HepG2 (cell line): ENCODE results near the gene TNFRSF9. TPM values are rescaled to one million over a fixed set of nuclear protein-coding genes. Genes with fewer than 3 reads are reported as not detected.

Source experiments
- E2F2 ChIP-seq: sonication (generic); formaldehyde crosslinking; IDR thresholded peaks from 2 replicates; pipeline ENCODE4 v1.4.0; 2020; ENCODE audit warnings: missing genetic modification reagents, borderline replicate concordance
- EP300 ChIP-seq, 3 experiments: sonication (generic) in 1 of 3; formaldehyde crosslinking in 1 of 3; IDR thresholded peaks; 2 replicates each; pipeline versions ENCODE4 v1.5.1 to v1.6.1; 2011 to 2020; ENCODE audit warnings: low read depth in 2 of 3, low read length in 2 of 3, borderline replicate concordance in 1 of 3, improper control_type of control experiment in 1 of 3, mild to moderate bottlenecking in 1 of 3, missing genetic modification reagents in 1 of 3, moderate library complexity in 1 of 3
- ETV6 ChIP-seq: sonication (generic); formaldehyde crosslinking; conservative IDR thresholded peaks from 2 replicates; pipeline ENCODE4 v1.4.0; 2020; ENCODE audit warnings: missing genetic modification reagents
- FOXK1 ChIP-seq: sonication (generic); formaldehyde crosslinking; IDR thresholded peaks from 2 replicates; pipeline ENCODE4 v1.4.0; 2020; ENCODE audit warnings: low read depth, missing genetic modification reagents, borderline replicate concordance
- GZF1 ChIP-seq: sonication (generic); formaldehyde crosslinking; IDR thresholded peaks from 2 replicates; pipeline ENCODE4 v1.5.1; 2020; ENCODE audit warnings: mild to moderate bottlenecking, missing genetic modification reagents
- KDM5A ChIP-seq: fragments of 200-600 bp; sonication (generic); IDR thresholded peaks from 2 replicates; pipeline ENCODE4 v1.7.0; 2018; ENCODE audit warnings: antibody characterized with exemption, mild to moderate bottlenecking, low read length, borderline replicate concordance
- KMT2A ChIP-seq: sonication (generic); formaldehyde crosslinking; IDR thresholded peaks from 2 replicates; pipeline ENCODE4 v1.4.0; 2020; ENCODE audit warnings: missing genetic modification reagents
- MEIS1 ChIP-seq: sonication (generic); formaldehyde crosslinking; IDR thresholded peaks from 2 replicates; pipeline ENCODE4 v1.9.0; 2021; ENCODE audit warnings: mild to moderate bottlenecking, missing genetic modification reagents, moderate library complexity, borderline replicate concordance
- PLSCR1 ChIP-seq: sonication (generic); formaldehyde crosslinking; IDR thresholded peaks from 2 replicates; pipeline ENCODE4 v1.5.0; 2020; ENCODE audit warnings: missing genetic modification reagents, mild to moderate bottlenecking, borderline replicate concordance
- RAD51 ChIP-seq: fragments of 450-650 bp; IDR thresholded peaks from 2 replicates; pipeline ENCODE4 v1.6.1; 2016; ENCODE audit warnings: borderline replicate concordance
- SIN3B ChIP-seq: fragments of 150-350 bp; IDR thresholded peaks from 2 replicates; pipeline ENCODE4 v1.6.1; 2014; ENCODE audit warnings: low read length
- TP53 ChIP-seq: sonication (generic); formaldehyde crosslinking; conservative IDR thresholded peaks from 2 replicates; pipeline ENCODE4 v1.4.0; 2020; ENCODE audit warnings: missing genetic modification reagents
- ZFX ChIP-seq: sonication (generic); formaldehyde crosslinking; IDR thresholded peaks from 2 replicates; pipeline ENCODE4 v1.4.0; 2020; ENCODE audit warnings: mild to moderate bottlenecking, low read depth, missing genetic modification reagents, moderate library complexity
- ZNF281 ChIP-seq: sonication (generic); formaldehyde crosslinking; IDR thresholded peaks from 2 replicates; pipeline ENCODE4 v1.4.0; 2020; ENCODE audit warnings: missing genetic modification reagents, borderline replicate concordance
- ZNF513 ChIP-seq: sonication (generic); formaldehyde crosslinking; conservative IDR thresholded peaks from 2 replicates; pipeline ENCODE4 v1.5.0; 2020; ENCODE audit warnings: missing genetic modification reagents
- ZNF569 ChIP-seq: sonication (generic); formaldehyde crosslinking; IDR thresholded peaks from 2 replicates; pipeline ENCODE4 v1.5.0; 2020; ENCODE audit warnings: mild to moderate bottlenecking, missing genetic modification reagents, moderate library complexity, borderline replicate concordance
- ZNF773 ChIP-seq: sonication (generic); formaldehyde crosslinking; IDR thresholded peaks from 2 replicates; pipeline ENCODE4 v1.4.0; 2020; ENCODE audit warnings: missing genetic modification reagents, borderline replicate concordance
- ZNF850 ChIP-seq: sonication (generic); formaldehyde crosslinking; conservative IDR thresholded peaks from 2 replicates; pipeline ENCODE4 v1.9.0; 2021; ENCODE audit warnings: mild to moderate bottlenecking, missing genetic modification reagents
- ZSCAN5A ChIP-seq: sonication (generic); formaldehyde crosslinking; IDR thresholded peaks from 2 replicates; pipeline ENCODE4 v1.8.0; 2022; ENCODE audit warnings: mild to moderate bottlenecking, missing genetic modification reagents, borderline replicate concordance
- polyA plus RNA-seq, 8 experiments: library from polyadenylated mRNA; depleted of rRNA in 3 of 8; stranded (reverse) in 7 of 8; unstranded in 1 of 8; fragments of >200 nt; fragmentation: Illumina TruSeq in 4 of 8; extraction: Trizol in 4 of 8; gene quantifications; 2 replicates each; pipeline versions ENCODE4 v1.2.1 to v1.2.3, GENCODE V29; 2011 to 2016; ENCODE audit warnings: low read depth in 4 of 8, missing spikeins in 1 of 8, mixed read lengths in 1 of 8; ENCODE audit not compliant: insufficient read depth in 1 of 8
- total RNA-seq, 5 experiments: library from RNA; depleted of rRNA; stranded (reverse); fragments of >200 nt; fragmentation: Illumina TruSeq; extraction: Trizol; gene quantifications; 2 replicates each; pipeline ENCODE4 v1.2.3, GENCODE V29; 2016; ENCODE audit warnings: low read depth in 1 of 5

The TNFRSF9 gene
- total and polyA plus RNA-seq, 2 of the 13 experiments (the other 11 are each of a cell fraction or from before 2014, with no cell fraction given), result 0.07 TPM; not detected in 1

GRCh38 chr1:7961216-7962013, 20.8 kb upstream of the TNFRSF9 start, which contains the start of gene PARK7 (continued):
- TF ChIP-seq KMT2A (CRISPR knock-in tag) (peak; percentile 88), ZNF850 (CRISPR knock-in tag) (peak; percentile 96; the same call in 1 of the 2 replicates), PLSCR1 (CRISPR knock-in tag) (no peak), E2F2 (0 out of 2 replicates have a peak, but pooled peaks have one; percentile 11), TP53 (CRISPR knock-in tag) (0 out of 2 replicates have a peak, but pooled peaks have one; percentile 47), SIN3B (no peak; the same call in 1 of the 2 replicates), ZFX (CRISPR knock-in tag) (peak; percentile 100), MEIS1 (CRISPR knock-in tag) (peak; percentile 87; the same call in 1 of the 2 replicates), ZSCAN5A (peak; percentile 89; the same call in 1 of the 2 replicates), ZNF569 (CRISPR knock-in tag) (no peak; the same call in 1 of the 2 replicates), ZNF281 (CRISPR knock-in tag) (no peak; the same call in 1 of the 2 replicates), KDM5A (peak; percentile 79; the same call in 1 of the 2 replicates), RAD51 (no peak), EP300 (IDR thresholded peaks at IDR 0.05; ENCODE audit: low read depth in 2 of 2, low read length in 2 of 2) (no peak), EP300 (CRISPR knock-in tag; IDR thresholded peaks at IDR 0.05; ENCODE audit: borderline replicate concordance) (no peak), GZF1 (peak; percentile 52; the same call in 1 of the 2 replicates), ZNF773 (peak; percentile 79; the same call in 1 of the 2 replicates), FOXK1 (peak; percentile 55; the same call in 1 of the 2 replicates), ZNF513 (CRISPR knock-in tag) (no peak), ETV6 (CRISPR knock-in tag) (peak; percentile 81; the same call in 1 of the 2 replicates)
